Measurements from ENCODE around the gene WNT4. TPM values are rescaled to one million over a fixed set of nuclear protein-coding genes. Genes with fewer than 3 reads are reported as not detected.

WNT4 gene
- total and polyA plus RNA-seq, 2 of the 8 experiments (the other 6 are each of a cell fraction or from before 2014, with no cell fraction given): 1.3 to 6.6 TPM

DNA sequence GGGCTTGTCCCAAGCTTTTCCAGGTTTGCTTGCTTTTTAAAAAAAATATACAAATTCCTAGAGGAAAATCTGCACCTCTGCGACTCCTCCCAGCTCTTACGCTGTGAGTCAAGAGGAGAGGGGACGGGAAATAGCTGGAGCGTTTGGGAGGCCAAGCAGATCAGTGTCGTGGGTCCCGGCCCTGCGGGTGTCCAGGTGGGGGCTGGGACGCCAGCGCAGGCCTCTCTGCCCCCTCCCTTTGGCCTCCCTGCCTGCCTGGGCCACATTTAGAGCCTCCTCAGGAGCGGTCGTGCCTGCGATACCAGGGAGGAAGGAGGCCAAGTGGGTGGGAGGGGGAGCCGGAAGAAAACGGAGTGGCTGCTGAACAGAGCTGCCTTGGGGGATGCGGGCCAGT, 9.0 kb downstream of the WNT4 start (continued):
- TF ChIP-seq, protein P1, sequence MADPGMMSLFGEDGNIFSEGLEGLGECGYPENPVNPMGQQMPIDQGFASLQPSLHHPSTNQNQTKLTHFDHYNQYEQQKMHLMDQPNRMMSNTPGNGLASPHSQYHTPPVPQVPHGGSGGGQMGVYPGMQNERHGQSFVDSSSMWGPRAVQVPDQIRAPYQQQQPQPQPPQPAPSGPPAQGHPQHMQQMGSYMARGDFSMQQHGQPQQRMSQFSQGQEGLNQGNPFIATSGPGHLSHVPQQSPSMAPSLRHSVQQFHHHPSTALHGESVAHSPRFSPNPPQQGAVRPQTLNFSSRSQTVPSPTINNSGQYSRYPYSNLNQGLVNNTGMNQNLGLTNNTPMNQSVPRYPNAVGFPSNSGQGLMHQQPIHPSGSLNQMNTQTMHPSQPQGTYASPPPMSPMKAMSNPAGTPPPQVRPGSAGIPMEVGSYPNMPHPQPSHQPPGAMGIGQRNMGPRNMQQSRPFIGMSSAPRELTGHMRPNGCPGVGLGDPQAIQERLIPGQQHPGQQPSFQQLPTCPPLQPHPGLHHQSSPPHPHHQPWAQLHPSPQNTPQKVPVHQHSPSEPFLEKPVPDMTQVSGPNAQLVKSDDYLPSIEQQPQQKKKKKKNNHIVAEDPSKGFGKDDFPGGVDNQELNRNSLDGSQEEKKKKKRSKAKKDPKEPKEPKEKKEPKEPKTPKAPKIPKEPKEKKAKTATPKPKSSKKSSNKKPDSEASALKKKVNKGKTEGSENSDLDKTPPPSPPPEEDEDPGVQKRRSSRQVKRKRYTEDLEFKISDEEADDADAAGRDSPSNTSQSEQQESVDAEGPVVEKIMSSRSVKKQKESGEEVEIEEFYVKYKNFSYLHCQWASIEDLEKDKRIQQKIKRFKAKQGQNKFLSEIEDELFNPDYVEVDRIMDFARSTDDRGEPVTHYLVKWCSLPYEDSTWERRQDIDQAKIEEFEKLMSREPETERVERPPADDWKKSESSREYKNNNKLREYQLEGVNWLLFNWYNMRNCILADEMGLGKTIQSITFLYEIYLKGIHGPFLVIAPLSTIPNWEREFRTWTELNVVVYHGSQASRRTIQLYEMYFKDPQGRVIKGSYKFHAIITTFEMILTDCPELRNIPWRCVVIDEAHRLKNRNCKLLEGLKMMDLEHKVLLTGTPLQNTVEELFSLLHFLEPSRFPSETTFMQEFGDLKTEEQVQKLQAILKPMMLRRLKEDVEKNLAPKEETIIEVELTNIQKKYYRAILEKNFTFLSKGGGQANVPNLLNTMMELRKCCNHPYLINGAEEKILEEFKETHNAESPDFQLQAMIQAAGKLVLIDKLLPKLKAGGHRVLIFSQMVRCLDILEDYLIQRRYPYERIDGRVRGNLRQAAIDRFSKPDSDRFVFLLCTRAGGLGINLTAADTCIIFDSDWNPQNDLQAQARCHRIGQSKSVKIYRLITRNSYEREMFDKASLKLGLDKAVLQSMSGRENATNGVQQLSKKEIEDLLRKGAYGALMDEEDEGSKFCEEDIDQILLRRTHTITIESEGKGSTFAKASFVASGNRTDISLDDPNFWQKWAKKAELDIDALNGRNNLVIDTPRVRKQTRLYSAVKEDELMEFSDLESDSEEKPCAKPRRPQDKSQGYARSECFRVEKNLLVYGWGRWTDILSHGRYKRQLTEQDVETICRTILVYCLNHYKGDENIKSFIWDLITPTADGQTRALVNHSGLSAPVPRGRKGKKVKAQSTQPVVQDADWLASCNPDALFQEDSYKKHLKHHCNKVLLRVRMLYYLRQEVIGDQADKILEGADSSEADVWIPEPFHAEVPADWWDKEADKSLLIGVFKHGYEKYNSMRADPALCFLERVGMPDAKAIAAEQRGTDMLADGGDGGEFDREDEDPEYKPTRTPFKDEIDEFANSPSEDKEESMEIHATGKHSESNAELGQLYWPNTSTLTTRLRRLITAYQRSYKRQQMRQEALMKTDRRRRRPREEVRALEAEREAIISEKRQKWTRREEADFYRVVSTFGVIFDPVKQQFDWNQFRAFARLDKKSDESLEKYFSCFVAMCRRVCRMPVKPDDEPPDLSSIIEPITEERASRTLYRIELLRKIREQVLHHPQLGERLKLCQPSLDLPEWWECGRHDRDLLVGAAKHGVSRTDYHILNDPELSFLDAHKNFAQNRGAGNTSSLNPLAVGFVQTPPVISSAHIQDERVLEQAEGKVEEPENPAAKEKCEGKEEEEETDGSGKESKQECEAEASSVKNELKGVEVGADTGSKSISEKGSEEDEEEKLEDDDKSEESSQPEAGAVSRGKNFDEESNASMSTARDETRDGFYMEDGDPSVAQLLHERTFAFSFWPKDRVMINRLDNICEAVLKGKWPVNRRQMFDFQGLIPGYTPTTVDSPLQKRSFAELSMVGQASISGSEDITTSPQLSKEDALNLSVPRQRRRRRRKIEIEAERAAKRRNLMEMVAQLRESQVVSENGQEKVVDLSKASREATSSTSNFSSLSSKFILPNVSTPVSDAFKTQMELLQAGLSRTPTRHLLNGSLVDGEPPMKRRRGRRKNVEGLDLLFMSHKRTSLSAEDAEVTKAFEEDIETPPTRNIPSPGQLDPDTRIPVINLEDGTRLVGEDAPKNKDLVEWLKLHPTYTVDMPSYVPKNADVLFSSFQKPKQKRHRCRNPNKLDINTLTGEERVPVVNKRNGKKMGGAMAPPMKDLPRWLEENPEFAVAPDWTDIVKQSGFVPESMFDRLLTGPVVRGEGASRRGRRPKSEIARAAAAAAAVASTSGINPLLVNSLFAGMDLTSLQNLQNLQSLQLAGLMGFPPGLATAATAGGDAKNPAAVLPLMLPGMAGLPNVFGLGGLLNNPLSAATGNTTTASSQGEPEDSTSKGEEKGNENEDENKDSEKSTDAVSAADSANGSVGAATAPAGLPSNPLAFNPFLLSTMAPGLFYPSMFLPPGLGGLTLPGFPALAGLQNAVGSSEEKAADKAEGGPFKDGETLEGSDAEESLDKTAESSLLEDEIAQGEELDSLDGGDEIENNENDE (IDR thresholded peaks at IDR 0.05; ENCODE audit: insufficient replicate concordance, low read length): no peak
- no peak for TF ChIP-seq ASH2L (IDR thresholded peaks at IDR 0.05; ENCODE audit: low read length)
- TF ChIP-seq NANOG (IDR thresholded peaks at IDR 0.05; ENCODE audit: insufficient read depth, low read depth, low read length, poor library complexity, severe bottlenecking): no peak
- no peak for TF ChIP-seq BRCA1 (IDR thresholded peaks at IDR 0.05; ENCODE audit: low read depth, low read length)
- TF ChIP-seq, protein P2, sequence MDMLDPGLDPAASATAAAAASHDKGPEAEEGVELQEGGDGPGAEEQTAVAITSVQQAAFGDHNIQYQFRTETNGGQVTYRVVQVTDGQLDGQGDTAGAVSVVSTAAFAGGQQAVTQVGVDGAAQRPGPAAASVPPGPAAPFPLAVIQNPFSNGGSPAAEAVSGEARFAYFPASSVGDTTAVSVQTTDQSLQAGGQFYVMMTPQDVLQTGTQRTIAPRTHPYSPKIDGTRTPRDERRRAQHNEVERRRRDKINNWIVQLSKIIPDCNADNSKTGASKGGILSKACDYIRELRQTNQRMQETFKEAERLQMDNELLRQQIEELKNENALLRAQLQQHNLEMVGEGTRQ (IDR thresholded peaks at IDR 0.05; ENCODE audit: low read length): no peak
- TF ChIP-seq, protein P3, sequence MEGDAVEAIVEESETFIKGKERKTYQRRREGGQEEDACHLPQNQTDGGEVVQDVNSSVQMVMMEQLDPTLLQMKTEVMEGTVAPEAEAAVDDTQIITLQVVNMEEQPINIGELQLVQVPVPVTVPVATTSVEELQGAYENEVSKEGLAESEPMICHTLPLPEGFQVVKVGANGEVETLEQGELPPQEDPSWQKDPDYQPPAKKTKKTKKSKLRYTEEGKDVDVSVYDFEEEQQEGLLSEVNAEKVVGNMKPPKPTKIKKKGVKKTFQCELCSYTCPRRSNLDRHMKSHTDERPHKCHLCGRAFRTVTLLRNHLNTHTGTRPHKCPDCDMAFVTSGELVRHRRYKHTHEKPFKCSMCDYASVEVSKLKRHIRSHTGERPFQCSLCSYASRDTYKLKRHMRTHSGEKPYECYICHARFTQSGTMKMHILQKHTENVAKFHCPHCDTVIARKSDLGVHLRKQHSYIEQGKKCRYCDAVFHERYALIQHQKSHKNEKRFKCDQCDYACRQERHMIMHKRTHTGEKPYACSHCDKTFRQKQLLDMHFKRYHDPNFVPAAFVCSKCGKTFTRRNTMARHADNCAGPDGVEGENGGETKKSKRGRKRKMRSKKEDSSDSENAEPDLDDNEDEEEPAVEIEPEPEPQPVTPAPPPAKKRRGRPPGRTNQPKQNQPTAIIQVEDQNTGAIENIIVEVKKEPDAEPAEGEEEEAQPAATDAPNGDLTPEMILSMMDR (IDR thresholded peaks at IDR 0.05; ENCODE audit: control extremely low read depth in 1 of 3, insufficient read depth in 1 of 3, low read depth in 1 of 3, low read length in 3 of 3): no peak
- TF ChIP-seq CTBP2 (IDR thresholded peaks at IDR 0.05; ENCODE audit: borderline replicate concordance, insufficient read depth, insufficient read length, low read length): no peak
